Islet of Langerhans (tissue), 1 donor: Measurements from ENCODE around the gene CNN1.

Experiments
- FAIRE-seq: peaks from one replicate; lab custom pipeline; 2011; peaks lifted over from hg19 to GRCh38; lab: Jason Lieb, UNC

CNN1 gene

GRCh38 chr19:11538232-11539036 is at the start of gene CNN1:
CNN1 (plus strand) TSS chr19:11538851; CDS start chr19:11538928, 77 bp downstream.
- no peak for FAIRE-seq

- FAIRE-seq, result no peak
These were observed 49.3 kb upstream of the CNN1 start for GRCh38 chr19:11489378-11489777.

- no peak for FAIRE-seq
These were observed 43.9 kb upstream of the CNN1 start for GRCh38 chr19:11494634-11495285.

GRCh38 chr19:11495481-11495880 is 43.2 kb upstream of the CNN1 start:
- FAIRE-seq, result no peak

GRCh38 chr19:11495885-11496284 is 42.8 kb upstream of the CNN1 start:
- FAIRE-seq, result no peak

GRCh38 chr19:11496391-11497163 is 42.1 kb upstream of the CNN1 start:
- FAIRE-seq, result no peak

GRCh38 chr19:11499220-11499726 is 39.4 kb upstream of the CNN1 start:
- FAIRE-seq, result no peak

- no peak for FAIRE-seq
These were observed 38.7 kb upstream of the CNN1 start for GRCh38 chr19:11499890-11500420.

GRCh38 chr19:11504502-11505031 is 34.1 kb upstream of the CNN1 start:
- no peak for FAIRE-seq

GRCh38 chr19:11505032-11505503 is 33.6 kb upstream of the CNN1 start:
- no peak for FAIRE-seq

- FAIRE-seq, result no peak
These were observed 33.0 kb upstream of the CNN1 start, which contains the start of gene ZNF653 for GRCh38 chr19:11505504-11506100. ZNF653 (minus strand) TSS chr19:11505839; CDS start chr19:11505786, 53 bp downstream.

- no peak for FAIRE-seq
These were observed 32.5 kb upstream of the CNN1 start for GRCh38 chr19:11506101-11506555.

GRCh38 chr19:11506967-11507366 is 31.7 kb upstream of the CNN1 start:
- FAIRE-seq, result no peak

GRCh38 chr19:11507370-11508078 is 31.1 kb upstream of the CNN1 start:
- FAIRE-seq, result no peak

- FAIRE-seq, result no peak
These were observed 28.2 kb upstream of the CNN1 start for GRCh38 chr19:11510444-11510843.

GRCh38 chr19:11513946-11514345 is 24.7 kb upstream of the CNN1 start:
- no peak for FAIRE-seq

- FAIRE-seq, result no peak
These were observed 19.5 kb upstream of the CNN1 start for GRCh38 chr19:11519138-11519537.

- FAIRE-seq, result peak; percentile 41
These were observed 9.9 kb upstream of the CNN1 start, which contains the start of gene ECSIT for GRCh38 chr19:11528551-11529341. ECSIT (minus strand) TSS chr19:11529134; CDS start chr19:11519170, 9,964 bp downstream.

GRCh38 chr19:11530432-11530831 is 8.2 kb upstream of the CNN1 start:
- FAIRE-seq, result no peak

GRCh38 chr19:11534538-11534937 is 4.1 kb upstream of the CNN1 start:
- FAIRE-seq, result no peak
